GM18868 (cell line): ENCODE data around the gene TFB2M.
"Not testable (repeated sequence)": the region's sequence is repeated elsewhere in the genome, so short reads cannot be mapped to it uniquely, and the experiment has no call there.

Source experiments
- ATAC-seq: cut with Tn5 transposase; IDR thresholded peaks from one replicate; pipeline ENCODE4 v1.9.1; 2021; ENCODE audit warnings: mild to moderate bottlenecking, moderate library complexity; ENCODE audit not compliant: unreplicated experiment

Gene TFB2M, protein sequence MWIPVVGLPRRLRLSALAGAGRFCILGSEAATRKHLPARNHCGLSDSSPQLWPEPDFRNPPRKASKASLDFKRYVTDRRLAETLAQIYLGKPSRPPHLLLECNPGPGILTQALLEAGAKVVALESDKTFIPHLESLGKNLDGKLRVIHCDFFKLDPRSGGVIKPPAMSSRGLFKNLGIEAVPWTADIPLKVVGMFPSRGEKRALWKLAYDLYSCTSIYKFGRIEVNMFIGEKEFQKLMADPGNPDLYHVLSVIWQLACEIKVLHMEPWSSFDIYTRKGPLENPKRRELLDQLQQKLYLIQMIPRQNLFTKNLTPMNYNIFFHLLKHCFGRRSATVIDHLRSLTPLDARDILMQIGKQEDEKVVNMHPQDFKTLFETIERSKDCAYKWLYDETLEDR

DNA sequence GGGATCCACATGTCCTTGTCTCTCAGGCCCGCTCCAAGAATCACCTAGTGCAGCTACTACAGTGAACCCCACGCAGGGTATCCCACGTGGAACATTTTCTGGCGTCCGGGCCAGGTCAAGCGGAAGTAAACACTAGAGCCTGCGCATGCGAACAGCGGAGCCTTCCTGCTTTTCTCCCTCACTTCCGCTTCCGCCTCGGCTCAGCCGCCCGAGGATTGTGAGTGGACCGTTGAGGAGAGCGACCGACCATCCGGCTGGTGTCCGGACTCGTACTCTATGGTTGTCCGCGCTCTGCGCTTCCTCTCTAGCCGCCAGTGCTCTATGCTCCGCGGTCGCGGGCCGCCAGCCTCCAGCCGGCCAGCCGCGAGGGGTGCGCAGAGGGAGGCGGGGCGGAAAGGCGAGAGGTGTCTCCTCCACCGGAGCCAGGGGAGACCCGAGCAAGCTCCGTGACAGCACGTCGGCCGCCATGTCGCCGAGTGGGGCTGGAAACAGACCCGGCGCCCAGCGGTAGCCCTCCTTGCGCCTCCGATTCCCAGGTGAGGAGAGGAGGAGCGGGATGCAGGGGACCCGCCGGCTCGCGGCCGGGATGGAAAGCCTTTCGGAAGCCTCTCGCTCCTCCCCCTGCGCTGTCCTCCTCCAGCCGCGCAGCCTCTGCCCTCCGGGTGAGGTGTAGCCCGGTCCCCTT lies at the start of gene TFB2M, which contains the start of gene CNST:
Gene TFB2M (minus strand): TSS at position 134 of the 685 bp plus-strand sequence. CDS start 123 bp downstream, at position 11.
Gene CNST (plus strand): TSS at position 329 of the 685 bp plus-strand sequence. CDS start 25,107 bp downstream, outside the sequence.
- ATAC-seq = peak; percentile 93

DNA sequence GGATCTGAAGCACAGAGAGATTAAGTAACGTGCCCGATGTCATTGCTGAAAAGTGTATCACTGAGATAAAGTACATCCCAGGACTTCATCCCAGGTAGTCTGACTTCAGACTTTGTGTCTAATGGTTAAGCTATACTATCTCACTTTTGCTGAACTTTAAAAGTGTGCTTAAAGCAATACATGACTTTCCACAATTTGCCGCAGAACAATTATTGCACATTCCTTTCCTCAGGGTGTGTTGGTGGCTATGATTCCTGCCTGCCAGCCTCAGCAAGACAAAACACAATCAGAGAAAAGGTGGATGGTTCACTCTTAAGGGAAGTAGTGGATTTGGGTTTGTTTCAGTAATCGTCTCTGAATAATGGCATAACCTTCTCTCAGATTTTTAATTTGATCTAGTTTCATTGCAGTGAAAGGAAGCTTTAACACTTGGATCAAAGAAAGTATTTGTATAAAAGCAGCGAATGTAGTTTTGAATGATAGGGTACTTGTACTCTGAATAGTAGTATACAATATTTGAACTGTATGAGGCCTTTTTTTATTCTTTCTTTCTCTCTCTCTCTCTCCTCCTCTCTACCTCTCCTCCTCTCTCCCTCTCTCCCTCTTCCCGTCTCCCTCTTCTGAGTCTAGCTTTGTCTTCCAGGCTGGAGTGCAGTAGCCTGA lies 47.2 kb upstream of the TFB2M start:
- ATAC-seq = no peak

DNA sequence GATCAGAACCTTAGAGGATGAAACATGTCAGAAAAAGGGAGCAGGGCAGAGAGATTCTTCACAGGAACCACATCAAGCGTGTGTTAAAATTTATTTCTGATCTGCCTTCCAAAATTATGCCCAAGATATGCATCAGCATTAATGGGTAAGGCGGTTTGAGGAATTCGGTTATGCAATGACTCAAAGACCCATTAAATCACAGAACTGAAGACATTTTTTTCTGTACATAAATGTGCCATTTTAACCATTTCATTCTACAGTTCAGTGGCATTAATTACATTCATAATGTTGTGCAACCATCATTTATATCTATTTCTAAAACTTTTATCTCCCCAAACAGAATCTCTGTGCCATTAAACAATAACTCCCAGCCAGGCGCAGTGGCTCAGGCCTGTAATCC lies 43.6 kb upstream of the TFB2M start:
- no peak for ATAC-seq

DNA sequence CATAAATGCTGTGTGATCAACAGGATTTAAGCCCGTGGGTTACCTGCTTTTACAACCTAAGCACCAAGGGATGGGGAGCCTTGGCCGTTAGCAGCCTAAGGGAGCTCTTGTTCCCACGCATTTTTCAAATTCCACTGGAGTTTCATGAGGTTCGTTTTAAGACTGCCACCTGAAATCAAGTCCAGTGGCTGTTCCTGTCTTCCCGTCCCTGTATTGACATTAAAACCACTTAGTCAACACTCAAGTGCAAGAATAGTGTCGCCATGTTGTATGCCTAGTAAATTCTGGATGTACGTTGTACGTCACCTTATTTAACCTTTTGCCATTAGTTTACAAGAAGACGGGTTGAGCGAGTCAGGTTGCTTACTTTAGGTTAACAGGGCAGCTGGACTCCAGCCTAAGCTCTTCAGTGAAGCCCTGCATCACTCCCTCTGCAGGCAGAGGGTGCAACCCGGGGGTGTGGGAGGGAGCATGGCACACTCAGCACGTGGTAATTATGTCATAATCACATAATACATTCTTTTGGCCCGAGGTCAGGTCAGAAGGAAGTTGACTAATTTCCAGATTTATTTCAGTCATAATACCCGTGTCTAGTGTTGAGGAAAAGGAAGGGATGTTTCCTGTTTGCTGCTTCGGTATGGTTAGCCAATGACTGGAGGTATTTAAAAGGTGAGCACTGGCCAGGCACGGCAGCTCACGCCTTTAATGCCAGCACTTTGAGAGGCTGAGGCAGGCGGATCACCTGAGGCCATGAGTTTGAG lies 42.7 kb upstream of the TFB2M start:
- ATAC-seq = no peak

DNA sequence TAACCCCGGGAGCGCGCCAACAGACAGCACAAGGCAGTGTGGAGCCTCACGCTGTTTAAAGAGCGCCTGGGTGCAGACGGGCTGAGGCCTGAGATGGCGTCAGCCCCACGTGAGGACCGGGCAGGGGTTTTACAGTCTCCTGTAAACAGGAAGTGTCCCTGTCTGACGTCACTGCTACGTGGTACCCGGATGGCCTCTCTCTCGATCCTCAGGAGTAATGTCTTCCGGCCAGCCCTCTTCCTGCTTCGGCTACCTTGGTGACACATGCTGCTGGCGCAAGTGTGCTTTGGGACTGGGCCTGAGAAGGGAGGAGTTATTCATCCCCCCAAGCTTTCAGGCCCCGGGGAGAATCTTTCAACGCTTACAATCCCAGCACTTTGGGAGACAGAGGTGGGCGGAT lies 41.4 kb upstream of the TFB2M start:
- ATAC-seq = no peak

DNA sequence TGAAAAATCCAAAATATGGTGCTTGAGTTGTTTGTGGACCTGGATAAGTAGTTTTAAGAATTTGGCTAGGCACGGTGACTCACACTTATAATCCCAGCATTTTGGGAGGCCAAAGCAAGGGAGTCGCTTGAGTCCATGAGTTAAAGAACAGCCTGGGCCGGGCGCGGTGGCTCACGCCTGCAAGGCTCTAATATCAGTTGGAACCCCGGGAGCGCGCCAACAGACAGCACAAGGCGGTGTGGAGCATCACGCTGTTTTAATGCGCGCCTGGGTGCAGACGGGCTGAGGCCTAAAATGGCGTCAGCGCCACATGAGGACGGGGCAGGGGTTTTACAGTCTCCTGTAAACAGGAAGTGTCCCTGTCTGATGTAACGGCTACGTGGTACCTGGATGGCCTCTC lies 39.2 kb upstream of the TFB2M start:
- ATAC-seq = not testable (repeated sequence)

DNA sequence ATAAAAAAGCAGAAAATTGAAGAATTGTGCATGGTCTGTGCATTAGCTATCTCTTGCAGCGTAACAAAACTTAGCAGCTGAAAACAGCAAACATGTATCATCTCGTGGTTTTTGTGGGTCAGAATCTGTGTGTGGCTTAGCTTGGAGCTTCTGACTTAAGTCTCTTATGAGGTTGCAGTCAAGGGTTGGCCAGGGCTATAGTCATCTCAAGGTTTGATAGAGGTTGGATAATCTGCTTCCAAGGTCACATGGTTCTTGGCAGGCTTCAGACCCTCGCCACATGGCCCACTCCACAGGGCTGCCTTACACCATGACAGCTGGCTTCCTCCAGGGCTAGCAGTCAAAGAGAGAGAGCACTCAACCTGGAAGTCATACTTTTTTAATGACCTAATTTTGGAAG lies 36.1 kb upstream of the TFB2M start:
- no peak for ATAC-seq

DNA sequence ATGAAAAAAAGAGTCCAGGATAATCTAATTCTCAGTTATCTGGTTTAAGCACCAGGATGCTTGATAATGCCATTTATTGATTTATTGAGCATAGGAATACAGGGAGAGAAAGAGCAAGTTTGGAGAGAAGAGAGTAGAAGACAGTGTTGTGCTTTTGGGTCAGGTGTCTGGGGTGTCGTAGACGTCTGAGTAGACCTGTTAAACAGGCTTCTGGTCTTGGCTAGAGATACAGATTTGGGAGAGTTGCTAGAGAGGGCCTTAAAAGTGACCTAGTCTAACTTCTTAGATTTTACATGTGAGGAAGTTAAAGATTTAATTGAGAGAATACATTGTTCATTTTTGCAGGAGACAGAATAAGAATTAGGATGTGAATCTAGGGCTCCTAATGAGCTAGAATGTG lies 34.5 kb upstream of the TFB2M start:
- ATAC-seq = no peak

DNA sequence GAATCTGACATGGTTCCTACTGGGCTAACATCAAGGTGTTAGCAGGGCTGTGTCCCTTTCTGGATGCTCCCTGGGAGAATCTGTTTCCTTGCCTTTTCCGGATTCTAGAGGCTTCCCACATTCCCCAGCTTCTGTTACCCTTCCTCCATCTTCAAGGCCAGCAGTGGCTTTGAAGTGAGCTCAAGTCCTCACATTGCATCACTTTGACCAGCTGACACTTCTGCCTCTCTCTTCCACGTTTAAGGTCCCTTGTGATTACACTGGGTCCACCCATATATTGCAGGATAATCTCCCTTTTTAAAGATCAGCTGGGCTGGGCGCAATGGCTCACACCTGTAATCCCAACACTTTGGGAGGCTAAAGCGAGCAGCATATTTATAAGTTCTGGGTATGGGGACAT lies 33.3 kb upstream of the TFB2M start:
- ATAC-seq = no peak

DNA sequence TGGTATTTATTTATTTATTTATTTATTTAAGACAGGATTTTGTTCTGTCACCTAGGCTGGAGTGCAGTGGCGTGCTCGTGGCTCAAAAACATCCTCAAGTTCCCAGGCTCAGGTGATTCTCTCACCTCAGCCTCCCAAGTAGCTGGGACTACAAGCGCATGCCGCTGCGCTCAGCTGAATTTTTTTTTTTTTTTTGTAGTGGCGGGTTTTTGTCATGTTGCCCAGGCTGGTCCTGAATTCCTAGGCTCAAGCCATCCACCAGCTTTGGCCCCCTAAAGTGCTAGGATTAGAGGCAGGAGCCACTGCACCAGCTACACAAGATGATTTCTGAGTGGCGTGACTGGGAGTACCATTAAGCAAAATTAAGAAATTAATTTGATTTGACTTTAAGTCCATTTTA lies 31.9 kb upstream of the TFB2M start:
- ATAC-seq = no peak

DNA sequence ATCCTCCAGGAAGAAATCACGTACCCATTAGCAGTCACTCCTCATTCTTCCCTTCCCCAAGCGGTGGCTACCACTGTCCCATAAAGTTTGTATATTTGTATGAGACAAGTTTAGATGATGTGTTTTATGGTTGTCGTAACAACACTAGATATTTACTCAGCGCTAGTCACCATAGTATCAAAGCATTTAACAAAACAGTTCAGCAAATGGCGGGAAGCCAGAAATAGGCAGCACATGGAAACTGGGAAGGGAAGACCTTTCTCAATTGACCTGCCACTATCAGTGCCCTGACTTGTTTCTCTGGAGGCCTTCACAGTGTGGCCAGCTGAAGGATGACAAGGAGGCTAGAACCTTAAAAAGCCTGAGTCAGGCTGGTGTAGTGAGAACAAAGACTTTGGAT lies 31.3 kb upstream of the TFB2M start:
- ATAC-seq = no peak

DNA sequence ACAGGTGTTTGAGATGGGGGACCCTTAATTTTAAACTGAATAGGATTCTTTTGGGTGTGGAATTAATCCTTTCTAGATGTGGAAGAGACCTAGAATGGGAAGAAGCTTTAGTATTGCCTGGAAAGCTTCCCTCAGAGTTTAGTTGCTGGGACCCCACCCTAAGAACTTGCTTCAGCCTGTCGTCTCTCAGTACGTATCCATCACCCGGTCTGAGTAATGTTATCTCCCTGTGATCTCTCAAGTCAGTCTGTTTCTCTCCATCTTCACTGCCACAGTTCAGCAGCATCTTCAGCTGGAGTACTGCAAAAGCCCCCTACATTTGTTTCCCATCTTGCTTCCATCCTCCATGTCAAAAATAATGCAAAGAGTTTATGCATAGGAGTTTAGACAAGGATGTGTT lies 29.1 kb upstream of the TFB2M start:
- ATAC-seq = no peak

DNA sequence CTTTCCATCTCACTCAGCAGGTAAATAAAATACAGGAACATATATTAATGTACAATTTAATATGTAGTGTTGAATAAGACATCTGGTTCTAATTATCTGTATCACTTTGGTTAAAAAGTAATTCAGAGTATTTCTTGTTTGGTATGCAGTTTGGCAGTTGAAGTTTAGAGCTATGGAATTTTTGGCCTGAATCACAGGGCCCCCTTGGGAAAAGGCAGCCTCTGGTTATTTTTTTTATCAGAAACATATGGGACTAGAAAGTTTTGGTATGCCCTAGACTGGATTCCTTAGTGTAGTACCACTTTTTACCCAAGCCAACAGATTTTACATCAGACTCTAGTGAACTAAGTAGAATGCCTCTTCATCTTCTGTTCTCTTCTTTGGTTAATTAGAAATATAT lies 26.6 kb upstream of the TFB2M start:
- no peak for ATAC-seq

DNA sequence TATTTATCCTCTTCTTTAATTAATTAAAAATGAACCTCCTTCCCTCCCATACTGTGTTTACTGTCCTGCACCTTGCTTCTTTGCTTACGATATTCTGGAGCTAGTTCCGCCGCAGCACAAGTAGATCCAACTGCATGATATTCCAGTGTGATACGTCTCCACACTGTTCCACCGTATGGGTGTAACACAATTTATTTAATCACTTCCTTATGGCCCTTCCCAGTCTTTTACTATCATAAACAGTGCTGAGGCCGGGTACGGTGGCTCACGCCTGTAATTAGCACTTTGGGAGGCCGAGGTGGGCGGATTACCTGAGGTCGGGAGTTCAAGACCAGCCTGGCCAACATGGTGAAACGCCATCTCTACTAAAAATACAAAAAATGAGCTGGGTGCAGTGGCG lies 25.9 kb upstream of the TFB2M start:
- peak; percentile 9 for ATAC-seq

DNA sequence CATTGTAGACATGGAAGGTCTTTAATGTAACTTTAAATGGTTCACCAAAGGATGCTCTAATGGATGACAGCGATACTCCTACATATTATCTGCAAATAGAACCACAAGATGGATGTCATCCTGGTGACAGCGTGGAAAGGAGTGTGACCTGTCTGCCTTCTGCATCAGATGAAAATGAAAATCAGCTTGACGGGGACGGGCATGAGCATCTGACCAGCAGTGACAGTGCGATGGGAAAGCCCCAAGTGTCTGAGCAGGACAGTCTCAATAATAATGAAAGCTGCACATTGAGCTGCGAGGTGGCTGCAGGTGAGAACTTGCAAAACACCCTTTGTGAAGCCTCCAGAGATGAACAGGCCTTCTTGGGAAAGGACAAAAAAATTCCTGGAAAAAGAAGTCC lies 25.4 kb upstream of the TFB2M start:
- ATAC-seq = peak; percentile 96

DNA sequence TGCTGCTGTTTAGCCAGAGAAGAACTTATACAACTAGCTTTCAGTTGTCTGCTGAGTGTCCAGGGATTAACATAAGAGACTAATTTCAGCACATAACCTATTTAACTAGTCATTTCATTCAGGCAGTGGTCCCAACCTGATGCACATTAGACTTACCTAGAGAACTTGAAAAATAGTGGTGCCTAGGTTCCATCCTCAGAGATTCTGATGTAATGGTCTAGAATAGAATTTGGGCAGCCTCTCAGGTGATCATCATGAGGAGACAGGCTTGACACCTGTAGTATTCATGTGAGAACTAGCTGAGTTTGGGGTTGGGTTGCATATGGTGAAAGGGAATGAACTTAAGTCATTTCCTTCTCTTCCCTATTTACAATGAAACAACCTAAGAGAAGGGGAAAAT lies 25.0 kb upstream of the TFB2M start:
- peak; percentile 36 for ATAC-seq

DNA sequence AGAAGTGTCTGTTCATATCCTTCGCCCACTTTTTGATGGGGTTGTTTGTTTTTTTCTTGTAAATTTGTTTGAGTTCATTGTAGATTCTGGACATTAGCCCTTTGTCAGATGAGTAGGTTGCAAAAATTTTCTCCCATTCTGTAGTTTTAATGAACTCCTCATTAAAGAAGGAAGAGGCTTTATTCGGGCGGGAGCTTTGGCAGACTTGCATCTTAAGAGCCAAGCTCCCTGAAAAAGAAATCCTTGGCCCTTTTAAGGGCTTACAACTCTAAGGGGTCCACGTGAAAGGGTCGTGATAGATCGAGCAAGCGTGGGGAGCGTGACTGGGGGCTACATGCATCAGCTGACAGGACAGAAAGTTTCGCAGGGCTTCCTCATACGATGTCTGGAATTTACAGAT lies 23.9 kb upstream of the TFB2M start:
- ATAC-seq = not testable (repeated sequence)

DNA sequence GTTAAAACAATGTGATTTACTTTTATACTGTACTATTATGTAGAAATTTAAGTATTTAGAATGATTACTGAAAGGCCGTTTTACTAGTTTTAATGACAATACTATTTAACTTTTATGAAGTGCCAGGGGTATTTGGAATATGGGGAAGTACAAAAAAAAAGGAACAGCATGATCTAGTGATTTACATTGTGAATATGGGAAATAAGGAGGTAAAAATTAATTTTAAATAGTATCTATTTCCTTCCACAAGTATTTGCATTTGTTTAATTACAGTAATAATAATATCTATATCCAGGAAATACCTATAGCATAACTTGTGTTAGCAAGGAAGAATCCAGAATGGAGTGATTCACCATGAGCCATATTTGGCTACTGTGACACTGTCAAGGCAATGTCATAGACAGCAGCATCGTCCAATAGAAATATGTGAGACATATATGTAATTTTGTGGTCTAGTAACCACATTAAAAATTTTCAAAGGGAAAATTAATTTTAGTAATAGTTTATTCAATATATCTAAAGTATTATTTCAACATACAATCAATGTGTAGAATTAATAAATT lies 22.2 kb upstream of the TFB2M start:
- ATAC-seq = no peak

DNA sequence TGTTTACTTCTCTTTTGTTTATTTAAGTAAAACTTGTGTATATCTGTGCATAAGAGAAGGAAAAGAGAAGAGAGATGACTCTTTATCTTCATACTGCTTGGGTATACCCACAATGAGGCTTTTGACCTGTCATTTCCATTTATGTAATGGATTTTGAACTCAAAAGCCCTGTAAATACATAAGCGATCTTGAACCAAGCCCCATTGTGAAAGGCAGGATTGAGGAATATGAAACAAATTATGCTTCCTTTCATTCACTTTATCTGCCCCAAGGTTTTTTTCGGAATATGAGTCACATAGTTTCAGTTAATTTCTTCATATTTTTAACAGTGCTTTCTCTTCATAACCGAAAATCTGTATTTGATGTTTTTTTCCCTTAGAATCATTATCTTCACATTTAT lies 21.5 kb upstream of the TFB2M start:
- ATAC-seq = no peak

DNA sequence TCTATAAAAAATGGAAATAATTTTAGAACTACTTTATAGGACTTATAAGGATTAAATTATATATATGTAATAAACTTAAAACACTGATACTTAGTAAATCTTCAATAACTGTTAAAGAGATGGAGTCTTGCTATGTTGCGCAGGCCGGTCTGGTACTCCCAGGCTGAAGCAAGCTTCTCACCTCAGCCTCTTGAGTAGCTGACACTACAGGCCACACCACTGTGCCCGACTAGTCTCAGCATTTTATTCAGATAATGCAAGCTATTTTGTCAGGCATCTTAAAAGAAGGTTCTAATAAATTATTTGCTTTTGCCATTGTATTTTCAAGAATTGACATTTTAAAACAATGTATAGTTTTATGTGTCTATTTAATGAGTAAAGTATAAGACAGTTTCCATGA lies 21.0 kb upstream of the TFB2M start:
- no peak for ATAC-seq
